ENCODE measurements around the gene USH2A. TPM values are rescaled to one million over a fixed set of nuclear protein-coding genes. Genes with fewer than 3 reads are reported as not detected.
A peak's percentile ranks its signal among the peaks of the same experiment; 100 is the strongest.

USH2A gene
- total and polyA plus RNA-seq, 12 donors, result 0.03 to 1.9 (median 0.16) TPM; not detected in 3

DNA sequence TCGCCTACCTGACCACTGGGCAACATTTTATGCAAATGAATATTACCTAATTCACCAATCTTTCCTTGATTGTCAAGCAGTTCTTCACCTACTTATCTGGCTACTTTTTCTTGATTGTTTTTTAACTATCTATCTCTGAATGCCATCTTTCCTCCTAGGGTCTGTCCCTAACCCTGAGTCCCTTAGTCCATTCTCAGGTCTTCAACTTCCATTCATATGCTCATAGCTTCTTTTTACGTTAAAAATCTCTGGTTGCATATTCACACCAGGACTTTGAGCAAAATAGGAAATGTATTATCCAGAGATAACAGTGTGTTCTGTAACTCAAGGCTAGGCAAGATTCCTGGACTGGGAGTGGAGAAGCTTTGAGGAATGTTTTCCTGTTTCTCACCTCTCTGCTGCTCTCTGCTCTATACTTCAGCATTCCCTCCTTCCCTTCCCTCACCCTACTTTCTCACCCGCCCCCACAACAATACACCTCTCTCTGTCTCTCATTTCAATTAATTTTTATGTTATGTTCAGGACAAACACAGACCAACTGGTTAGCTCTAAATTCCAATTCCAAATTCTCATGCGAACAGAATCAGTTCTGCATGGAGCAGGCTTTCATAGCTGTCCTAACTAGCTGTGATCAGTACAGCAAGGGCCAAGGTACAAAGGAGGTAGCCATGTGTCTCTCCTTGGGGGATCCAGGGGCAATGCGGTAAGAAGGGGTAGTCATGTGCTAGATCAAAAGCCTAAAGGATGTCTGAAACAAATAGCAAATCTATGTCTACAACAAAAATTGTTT lies 278.4 kb downstream of the USH2A start:
- H3K4me1 ChIP-seq (replicated peaks in 1 of 2), result no peaks in the 10 kb centered on the region
- intact Hi-C loops (cut with DNase I), result no loop called here
- DNase-seq, result no peak
- H3K4me3 ChIP-seq, result no peak overlapping the region
- no peaks in the 10 kb centered on the region for H3K36me3 ChIP-seq (replicated peaks in 1 of 2)
- H3K27me3 ChIP-seq, result no peaks in the 10 kb centered on the region
- peak overlapping the region in 1 of 5 donors; percentile 29 for H3K27ac ChIP-seq
- 71 to 75% (median 72%) methylated on average over 5 of the region's 5 CpGs for WGBS, 4 donors
- TF ChIP-seq CTCF (IDR thresholded peaks at IDR 0.05), result no peak
- no peak for TF ChIP-seq POLR2A (IDR thresholded peaks at IDR 0.05)
- no peaks in the 10 kb centered on the region for H3K9me3 ChIP-seq (replicated peaks in 1 of 3)

- Histone ChIP-seq H3K36me3 (replicated peaks in 1 of 2) (no peaks in the 10 kb centered on the region), H3K27ac (no peak overlapping the region), H3K4me3 (no peak overlapping the region), H3K27me3 (no peaks in the 10 kb centered on the region), H3K4me1 (replicated peaks in 1 of 2) (no peaks in the 10 kb centered on the region), H3K9me3 (replicated peaks in 1 of 3) (no peaks in the 10 kb centered on the region)
- no peak for TF ChIP-seq POLR2A (IDR thresholded peaks at IDR 0.05)
- TF ChIP-seq CTCF (IDR thresholded peaks at IDR 0.05), result no peak
- DNase-seq, result no peak
- intact Hi-C loops (cut with DNase I), result no loop called here
- WGBS, 4 donors, result 59 to 65% (median 61%) methylated on average over 2 of the region's 2 CpGs
Measured at GRCh38 chr1:216142921-216143320, 280.3 kb downstream of the USH2A start.

DNA sequence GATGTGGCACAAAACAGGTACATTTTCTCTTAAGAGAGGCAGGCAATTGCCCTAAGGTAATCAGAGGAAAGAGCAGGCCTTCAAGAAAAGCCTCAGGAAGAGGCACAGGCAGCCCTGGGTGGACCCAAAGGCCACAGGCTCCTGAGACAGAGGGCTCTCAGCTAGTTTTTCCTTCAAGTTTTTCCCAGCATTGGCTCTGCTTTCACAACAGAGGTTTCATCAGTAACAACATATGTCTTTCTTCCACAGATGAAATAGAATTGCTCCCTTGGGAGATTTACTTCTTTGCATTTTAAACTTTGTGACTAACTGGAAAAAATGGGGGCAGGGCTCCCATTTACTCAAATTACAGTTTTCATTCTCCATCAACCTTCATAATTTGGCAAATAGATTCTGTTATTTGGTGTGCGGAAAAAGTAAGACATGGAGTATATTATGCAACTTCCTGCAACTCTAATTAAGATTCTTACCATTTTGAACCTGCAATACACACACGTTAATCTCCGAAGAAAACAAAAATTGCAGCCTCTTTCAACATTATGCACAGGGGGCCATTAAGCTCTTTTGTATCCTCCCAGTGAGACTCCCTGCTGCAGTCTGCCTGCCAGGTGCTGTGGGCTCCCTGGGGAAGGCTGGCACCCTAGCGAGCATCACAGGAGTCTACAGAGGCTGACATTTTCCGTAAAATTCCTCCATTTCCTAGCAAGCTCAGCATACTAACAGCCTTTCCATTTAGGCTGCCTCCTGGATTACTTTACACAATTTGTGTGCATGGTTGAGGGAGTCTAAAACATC lies 282.3 kb downstream of the USH2A start:
- Histone ChIP-seq H3K4me1 (replicated peaks in 1 of 2) (no peaks in the 10 kb centered on the region), H3K4me3 (no peak overlapping the region), H3K36me3 (replicated peaks in 1 of 2) (no peaks in the 10 kb centered on the region), H3K27me3 (no peaks in the 10 kb centered on the region), H3K9me3 (replicated peaks in 1 of 3) (no peaks in the 10 kb centered on the region), H3K27ac (no peak overlapping the region)
- no peak for TF ChIP-seq POLR2A (IDR thresholded peaks at IDR 0.05)
- no peak for DNase-seq
- WGBS, 4 donors, result 63 to 85% (median 69%) methylated on average over 4 to 5 of the region's 5 CpGs
- intact Hi-C loops (cut with DNase I), result no loop called here

- no peaks in the 10 kb centered on the region for H3K27me3 ChIP-seq
- no peaks in the 10 kb centered on the region for H3K36me3 ChIP-seq (replicated peaks in 1 of 2)
- no peak overlapping the region for H3K4me3 ChIP-seq
- DNase-seq, result no peak
- intact Hi-C loops (cut with DNase I), result no loop called here
- no peak overlapping the region for H3K27ac ChIP-seq
- TF ChIP-seq POLR2A (IDR thresholded peaks at IDR 0.05) (no peak), CTCF (IDR thresholded peaks at IDR 0.05) (no peak)
- H3K9me3 ChIP-seq (replicated peaks in 1 of 3), result no peaks in the 10 kb centered on the region
- 73 to 79% (median 77%) methylated on average over 4 of the region's 4 CpGs for WGBS, 4 donors
- H3K4me1 ChIP-seq (replicated peaks in 1 of 2), result no peaks in the 10 kb centered on the region
Measured at GRCh38 chr1:216124192-216124781, 299.0 kb downstream of the USH2A start.

Measured in adrenal gland (tissue), 12 donors.